NCI-H524 (cell line): ENCODE data around the gene RGS17.
"Not testable (repeated sequence)": the region's sequence is repeated elsewhere in the genome, so short reads cannot be mapped to it uniquely, and the experiment has no call there.

Experiments
- DNase-seq, 2 experiments: peaks; one replicate each; lab custom pipeline; 2025; lab: John Stamatoyannopoulos, UW

RGS17 gene

GRCh38 chr6:153131037-153131981 is at the start of gene RGS17:
TSS of gene RGS17 (minus strand) at chr6:153131282. CDS start at chr6:153044018, 87,264 bp downstream.
- peak; percentile 77 to 89 for DNase-seq

DNA sequence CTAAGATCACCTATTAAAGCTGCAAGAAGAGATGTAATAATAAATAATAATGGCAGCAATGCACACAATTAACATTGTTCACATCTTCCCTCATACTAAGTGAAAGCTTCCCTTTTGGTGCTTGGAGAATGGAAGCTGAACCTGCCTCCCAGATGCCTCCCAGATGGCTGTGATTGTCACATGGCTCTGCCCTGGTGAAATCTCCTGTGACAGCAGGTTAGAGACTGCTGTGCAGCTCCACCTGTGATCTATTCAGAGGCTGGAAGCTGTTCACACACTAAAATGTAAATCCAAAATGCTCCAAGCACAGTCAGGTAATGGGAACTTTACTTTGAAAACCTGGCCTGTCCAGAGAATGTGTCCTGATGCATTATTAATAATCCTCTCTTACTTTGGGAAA is 41.7 kb upstream of the RGS17 start:
- peak; percentile 82 to 93 for DNase-seq

- DNase-seq: no peak
These were observed 39.4 kb upstream of the RGS17 start for GRCh38 chr6:153170511-153170910.

DNA sequence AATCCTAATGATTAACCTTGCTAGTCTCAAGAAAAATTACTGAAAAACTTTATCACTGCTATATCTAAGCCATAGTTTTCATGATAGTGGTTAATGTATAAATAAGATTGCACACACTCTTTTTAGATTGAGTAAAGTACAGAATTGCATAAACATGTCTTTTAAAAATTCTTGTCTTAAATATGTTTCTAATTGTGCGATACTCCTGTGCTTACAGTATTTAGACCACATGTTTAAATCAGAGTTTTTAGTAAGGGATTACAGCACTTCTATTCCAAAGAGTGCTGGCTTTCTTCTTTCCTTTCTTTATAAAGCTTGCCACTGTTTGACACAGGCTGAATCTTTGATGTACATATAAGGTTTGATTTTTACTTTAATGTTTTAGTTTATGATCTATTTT is 36.8 kb upstream of the RGS17 start:
- DNase-seq: no peak

DNA sequence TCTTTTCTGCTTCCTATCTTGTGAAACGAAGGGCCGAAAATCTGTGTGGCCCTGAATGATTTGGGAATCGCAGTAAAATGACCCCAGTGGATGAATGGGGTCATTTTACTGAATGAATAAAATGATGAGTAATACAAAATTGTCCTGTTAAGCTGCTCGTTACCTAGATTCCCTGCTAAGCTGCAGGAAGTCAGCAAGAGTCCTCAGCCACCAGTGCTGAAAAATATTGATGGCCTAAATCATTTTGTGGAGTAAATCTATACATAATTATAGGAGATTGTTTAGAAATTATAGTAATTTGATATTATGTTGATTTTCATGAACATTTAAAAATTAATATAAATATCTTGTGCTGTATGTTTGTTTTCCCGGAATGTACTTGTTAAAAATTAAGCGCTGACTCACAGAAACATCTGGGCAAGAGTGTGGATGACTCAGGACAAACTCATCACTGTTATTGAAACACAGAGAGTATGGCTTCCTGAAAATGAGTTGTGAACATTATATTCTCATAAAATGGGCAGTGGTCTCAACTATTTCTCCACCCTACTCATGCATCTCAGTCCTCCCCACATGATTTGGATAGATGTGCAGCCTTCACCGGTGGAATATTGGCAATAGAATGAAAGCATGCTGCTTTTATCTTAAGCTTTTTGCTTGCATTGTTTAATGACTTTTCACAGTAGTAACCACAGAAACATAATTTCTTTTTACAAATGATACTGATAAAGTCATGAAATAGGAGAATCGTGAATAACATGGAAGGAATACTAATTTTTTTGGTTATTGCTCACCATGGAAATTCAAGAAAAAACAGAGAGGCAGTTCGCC is 36.2 kb upstream of the RGS17 start:
- no peak for DNase-seq

GRCh38 chr6:153162646-153163045 is 31.6 kb upstream of the RGS17 start:
- DNase-seq: peak in 1 of 2 experiments; percentile 87

- no peak for DNase-seq
These were observed 31.1 kb upstream of the RGS17 start for GRCh38 chr6:153162172-153162571.

DNA sequence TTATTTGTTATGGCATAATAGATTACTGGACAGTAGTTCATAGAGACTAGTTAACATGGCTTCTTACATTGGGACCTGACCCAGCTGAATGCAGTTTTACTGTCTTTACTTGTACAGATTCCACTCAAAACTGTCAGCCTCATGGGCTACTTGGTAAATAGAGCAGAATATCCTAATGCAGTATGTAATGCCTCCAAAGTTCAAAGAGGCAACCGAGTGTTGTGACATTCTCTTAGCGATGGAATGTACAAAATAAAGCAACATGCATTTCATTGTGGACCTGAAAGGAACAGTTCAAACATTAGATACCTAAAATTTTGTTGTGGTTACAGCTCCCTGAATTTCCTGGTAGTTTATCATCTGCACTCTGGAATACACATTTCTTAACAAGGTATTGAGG is 29.1 kb upstream of the RGS17 start:
- no peak for DNase-seq

GRCh38 chr6:153150752-153151440 is 19.8 kb upstream of the RGS17 start:
- peak; percentile 52 to 63 for DNase-seq

GRCh38 chr6:153150371-153150751 is 19.3 kb upstream of the RGS17 start:
- DNase-seq: no peak

DNA sequence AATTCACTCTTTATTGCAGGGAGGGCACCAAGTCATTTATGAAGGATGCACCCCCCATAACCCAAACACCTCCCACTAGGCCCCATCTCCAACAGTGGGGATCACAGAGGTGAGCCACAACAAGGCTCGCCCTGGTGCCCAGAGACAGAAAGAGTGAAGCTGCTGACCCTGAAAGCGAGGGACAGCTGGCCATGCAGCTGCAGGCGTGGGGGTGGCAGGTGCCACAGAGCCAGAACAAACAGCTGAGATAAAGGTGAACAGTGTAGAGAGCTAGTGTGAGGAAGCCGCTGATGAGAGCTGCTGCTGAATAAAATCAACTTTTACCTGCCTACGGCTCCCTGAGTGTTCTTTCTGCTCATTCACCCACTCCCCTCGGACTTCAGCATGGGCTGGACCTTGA is 18.8 kb upstream of the RGS17 start:
- peak in 1 of 2 experiments; percentile 18 for DNase-seq

GRCh38 chr6:153146413-153146812 is 15.3 kb upstream of the RGS17 start:
- DNase-seq: no peak

- DNase-seq: peak in 1 of 2 experiments; percentile 7
These were observed 14.5 kb upstream of the RGS17 start for GRCh38 chr6:153145591-153145990.

GRCh38 chr6:153143200-153143599 is 12.1 kb upstream of the RGS17 start:
- no peak for DNase-seq

- DNase-seq: peak; percentile 64 to 85
These were observed 9.2 kb upstream of the RGS17 start for GRCh38 chr6:153140299-153140698.

DNA sequence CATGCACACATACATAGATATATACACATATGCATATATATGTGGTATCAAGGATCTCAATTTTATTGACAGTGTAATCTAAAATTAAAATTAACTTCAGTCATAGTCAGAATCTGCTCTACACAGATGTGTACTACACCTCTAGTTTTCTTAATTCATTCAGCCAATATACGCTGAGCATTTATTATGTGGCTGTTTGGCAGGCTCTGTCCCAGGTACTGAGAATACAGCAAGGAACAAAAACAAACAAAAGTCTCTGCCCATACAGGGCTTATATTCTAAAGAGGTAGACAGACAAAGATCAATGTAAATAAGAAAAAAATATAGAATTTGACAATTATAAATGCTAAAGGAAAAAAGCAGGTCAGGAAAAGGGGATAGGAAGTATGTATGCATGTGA is 7.8 kb upstream of the RGS17 start:
- no peak for DNase-seq

- DNase-seq: no peak
These were observed 4.6 kb upstream of the RGS17 start for GRCh38 chr6:153135681-153136080.

DNA sequence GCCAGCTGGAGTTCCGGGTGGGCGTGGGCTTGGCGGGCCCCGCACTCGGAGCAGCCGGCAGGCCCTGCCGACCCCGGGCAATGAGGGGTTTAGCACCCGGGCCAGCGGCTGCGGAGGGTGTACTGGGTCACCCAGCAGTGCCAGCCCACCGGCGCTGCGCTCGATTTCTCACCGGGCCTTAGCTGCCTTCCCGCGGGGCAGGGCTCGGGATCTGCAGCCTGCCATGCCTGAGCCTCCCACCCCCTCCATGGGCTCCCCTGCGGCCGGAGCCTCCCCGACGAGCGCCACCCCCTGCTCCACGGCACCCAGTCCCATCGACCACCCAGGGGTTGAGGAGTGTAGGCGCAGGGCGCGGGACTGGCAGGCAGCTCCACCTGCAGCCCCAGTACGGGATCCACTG is 2.6 kb upstream of the RGS17 start:
- not testable (repeated sequence) for DNase-seq

DNA sequence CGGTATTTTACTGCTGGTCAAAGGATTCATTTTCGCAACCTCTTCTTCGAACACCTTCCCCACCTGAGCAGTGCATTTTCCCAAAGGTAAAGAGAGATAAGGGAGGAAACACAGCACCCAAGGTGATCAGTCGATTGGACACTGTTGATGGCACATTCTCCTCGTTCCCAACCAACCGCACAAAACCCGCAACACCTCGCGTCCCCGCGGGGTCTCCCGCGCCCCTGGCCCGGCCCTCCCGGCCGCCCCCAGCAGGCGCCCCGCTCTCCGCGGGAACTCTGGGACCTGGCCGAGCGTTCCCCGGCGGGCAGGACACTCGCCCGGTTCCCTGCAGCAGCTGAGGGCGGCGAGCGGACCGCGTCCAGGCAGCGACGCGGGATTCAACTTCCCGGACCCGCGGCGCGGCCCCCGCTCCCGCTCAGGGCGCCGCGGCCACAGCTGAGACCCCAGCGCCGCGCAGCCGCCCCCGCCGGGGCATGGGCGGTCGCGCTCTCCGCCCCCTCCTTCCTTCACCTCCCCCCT is 506 bp downstream of the RGS17 start:
- DNase-seq: peak in 1 of 2 experiments; percentile 43

DNA sequence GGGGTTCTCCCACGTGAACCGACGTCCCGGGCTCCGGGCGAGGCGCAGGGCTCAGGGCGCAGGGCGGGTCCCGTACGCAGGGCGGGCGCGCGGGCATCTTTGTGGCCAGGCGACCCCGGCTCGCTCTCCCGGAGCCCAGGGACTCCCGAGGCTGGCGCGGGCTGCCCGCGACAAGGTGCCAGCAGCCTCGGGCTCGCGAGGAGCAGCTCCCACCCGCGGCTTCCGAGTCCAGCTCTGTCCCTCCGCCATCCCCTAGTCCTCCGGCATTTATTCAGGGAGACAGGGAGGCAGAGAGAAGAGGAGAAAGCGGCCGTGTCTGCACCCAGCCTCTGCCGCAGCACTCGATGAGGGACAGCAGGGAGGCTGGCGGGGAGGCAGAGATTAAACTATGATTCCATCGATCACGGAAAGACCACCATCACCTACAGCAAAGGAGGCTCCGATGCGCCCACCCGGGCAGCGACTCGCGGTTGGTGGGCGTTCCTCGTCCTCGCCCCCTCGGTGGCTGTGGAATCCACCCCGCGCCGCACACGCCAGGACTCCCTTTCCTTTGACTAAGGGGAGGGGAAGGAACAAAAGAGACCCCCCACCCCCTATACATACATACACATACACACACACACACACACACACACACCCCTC is 1.1 kb downstream of the RGS17 start:
- DNase-seq: peak in 1 of 2 experiments; percentile 42

GRCh38 chr6:153126218-153126617 is 4.9 kb downstream of the RGS17 start:
- no peak for DNase-seq
